Activated CD4-positive, alpha-beta T cell treated with anti-CD3 and anti-CD28 coated beads, Interleukin-2, Interleukin-6, amounts not matched to agents 100 ng/mL and 50 ng/mL, durations not matched to agents 16 hours and 8 hours (primary cell): ENCODE data around the gene PNN.

Experiments used
- DNase-seq: peaks from one replicate; pipeline ENCODE4 v3.0.0-alpha.2; 2020

PNN gene

GRCh38 chr14:39229601-39230110 is 54.6 kb downstream of the PNN start:
- no peak for DNase-seq

GRCh38 chr14:39230416-39231035 is 55.5 kb downstream of the PNN start:
- DNase-seq, result peak; percentile 58

DNA sequence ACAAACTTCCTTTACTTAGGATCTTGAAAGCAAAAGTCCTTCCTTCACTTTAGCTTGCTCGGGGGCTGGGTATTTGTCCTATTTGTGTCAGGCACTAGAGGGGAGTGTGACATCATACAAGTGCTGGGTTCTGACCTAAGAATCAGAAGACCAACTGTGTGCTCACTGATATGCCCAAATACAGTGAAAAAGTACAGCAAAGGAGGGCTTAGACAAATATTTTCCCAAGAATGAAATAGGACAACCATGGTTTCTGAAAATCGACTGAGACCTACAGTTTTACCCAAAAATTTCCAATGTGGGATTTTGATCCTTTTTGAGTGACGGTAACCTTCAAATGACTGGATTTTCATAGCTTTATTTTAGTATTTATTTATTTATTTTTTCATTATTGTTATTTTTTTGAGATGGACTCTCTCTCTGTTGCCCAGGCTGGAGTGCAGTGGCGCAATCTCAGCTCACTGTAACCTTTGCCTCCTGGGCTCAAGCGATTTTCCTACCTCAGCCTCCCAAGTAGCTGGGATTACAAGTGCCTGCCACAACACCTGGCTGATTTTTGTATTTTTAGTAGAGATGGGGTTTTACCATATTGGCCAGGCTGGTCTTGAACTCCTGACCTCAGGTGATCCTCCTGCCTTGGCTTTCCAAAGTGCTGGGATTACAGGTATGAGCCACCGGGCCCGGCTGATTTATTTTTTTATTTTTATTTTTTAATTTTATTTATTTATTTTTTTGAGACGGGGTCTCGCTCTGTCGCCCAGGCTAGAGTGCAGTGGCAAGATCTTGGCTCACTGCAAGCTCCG is 56.9 kb downstream of the PNN start:
- DNase-seq, result peak; percentile 81
